Measurements from ENCODE around the gene DGKZ.

Gene DGKZ

GRCh38 chr11:46420513-46420912 lies 73.2 kb downstream of the DGKZ start:
- H3K27ac ChIP-seq (ENCODE audit: low read depth, low read length) = no peak overlapping the region
- 0 out of 2 replicates have a peak, but pooled peaks cover 3% of the 10 kb centered on the region for H3K36me3 ChIP-seq (ENCODE audit: low read length)

GRCh38 chr11:46421257-46421880 lies 74.1 kb downstream of the DGKZ start:
- H3K36me3 ChIP-seq (ENCODE audit: low read length) = 0 out of 2 replicates have a peak, but pooled peaks cover 3% of the 10 kb centered on the region
- no peak overlapping the region for H2AFZ ChIP-seq (ENCODE audit: low read depth, low read length, severe bottlenecking)
- no peak overlapping the region for H3K27ac ChIP-seq (ENCODE audit: low read depth, low read length)
- no peak overlapping the region for H3K4me2 ChIP-seq (ENCODE audit: low read depth, low read length, poor library complexity, severe bottlenecking)
- TF ChIP-seq EZH2phosphoT487 (conservative IDR thresholded peaks at IDR 0.05; ENCODE audit: low read length) (no peak), CTCF (IDR thresholded peaks at IDR 0.05; ENCODE audit: insufficient read depth, low read length, poor library complexity, severe bottlenecking) (no peak)
- H3K9me2 ChIP-seq (replicated peaks; ENCODE audit: insufficient read depth, low read length) = no peaks in the 10 kb centered on the region
- H4K20me1 ChIP-seq (ENCODE audit: low read depth, low read length) = no peaks in the 10 kb centered on the region
- no peak overlapping the region for H3K9ac ChIP-seq (ENCODE audit: low read length)
- no peaks in the 10 kb centered on the region for H3F3A ChIP-seq (ENCODE audit: insufficient read depth)
- H3K9me3 ChIP-seq (ENCODE audit: insufficient read depth, low read length) = no peaks in the 10 kb centered on the region
- H3K79me2 ChIP-seq (ENCODE audit: insufficient read depth, low read length) = no peaks in the 10 kb centered on the region
- no peak overlapping the region for H3K4me3 ChIP-seq (ENCODE audit: insufficient read depth, low read length, poor library complexity, severe bottlenecking)
- no peaks in the 10 kb centered on the region for H3K27me3 ChIP-seq (ENCODE audit: low read length)

More at GRCh38 chr11:46420513-46420912, 73.2 kb downstream of the DGKZ start:
- H3K79me2 ChIP-seq (ENCODE audit: insufficient read depth, low read length) = no peaks in the 10 kb centered on the region
- H4K20me1 ChIP-seq (ENCODE audit: low read depth, low read length) = no peaks in the 10 kb centered on the region
- no peaks in the 10 kb centered on the region for H3K27me3 ChIP-seq (ENCODE audit: low read length)
- H3K4me3 ChIP-seq (ENCODE audit: insufficient read depth, low read length, poor library complexity, severe bottlenecking) = no peak overlapping the region
- no peak overlapping the region for H3K9ac ChIP-seq (ENCODE audit: low read length)
- H3K9me3 ChIP-seq (ENCODE audit: insufficient read depth, low read length) = no peaks in the 10 kb centered on the region
- H2AFZ ChIP-seq (ENCODE audit: low read depth, low read length, severe bottlenecking) = no peak overlapping the region
- H3F3A ChIP-seq (ENCODE audit: insufficient read depth) = no peaks in the 10 kb centered on the region
- no peak overlapping the region for H3K4me2 ChIP-seq (ENCODE audit: low read depth, low read length, poor library complexity, severe bottlenecking)
- no peak for TF ChIP-seq EZH2phosphoT487 (conservative IDR thresholded peaks at IDR 0.05; ENCODE audit: low read length)
- no peak for TF ChIP-seq CTCF (IDR thresholded peaks at IDR 0.05; ENCODE audit: insufficient read depth, low read length, poor library complexity, severe bottlenecking)
- H3K9me2 ChIP-seq (replicated peaks; ENCODE audit: insufficient read depth, low read length) = no peaks in the 10 kb centered on the region

GRCh38 chr11:46422588-46422987 lies 75.3 kb downstream of the DGKZ start:
- TF ChIP-seq CTCF (IDR thresholded peaks at IDR 0.05; ENCODE audit: insufficient read depth, low read length, poor library complexity, severe bottlenecking) (no peak), EZH2phosphoT487 (conservative IDR thresholded peaks at IDR 0.05; ENCODE audit: low read length) (no peak)
- Histone ChIP-seq H4K20me1 (ENCODE audit: low read depth, low read length) (no peaks in the 10 kb centered on the region), H3F3A (ENCODE audit: insufficient read depth) (no peaks in the 10 kb centered on the region), H3K9me3 (ENCODE audit: insufficient read depth, low read length) (no peaks in the 10 kb centered on the region), H3K4me3 (ENCODE audit: insufficient read depth, low read length, poor library complexity, severe bottlenecking) (no peak overlapping the region), H2AFZ (ENCODE audit: low read depth, low read length, severe bottlenecking) (no peak overlapping the region), H3K4me2 (ENCODE audit: low read depth, low read length, poor library complexity, severe bottlenecking) (no peak overlapping the region), H3K79me2 (ENCODE audit: insufficient read depth, low read length) (no peaks in the 10 kb centered on the region), H3K9me2 (replicated peaks; ENCODE audit: insufficient read depth, low read length) (no peaks in the 10 kb centered on the region), H3K27ac (ENCODE audit: low read depth, low read length) (no peak overlapping the region), H3K36me3 (ENCODE audit: low read length) (no peaks in the 10 kb centered on the region), H3K27me3 (ENCODE audit: low read length) (no peaks in the 10 kb centered on the region), H3K9ac (ENCODE audit: low read length) (no peak overlapping the region)
